Colonic mucosa (tissue), 4 donors: ENCODE measurements around the gene PTGES3L. TPM values are rescaled to one million over a fixed set of nuclear protein-coding genes. Genes with fewer than 3 reads are reported as not detected.

Experiments
- DNase-seq: peaks from one replicate; pipeline ENCODE4 v3.0.0-alpha.2; 2020
- H3K27ac ChIP-seq: fragments of 200-600 bp; one replicate; pipeline ENCODE4 v1.8.0; 2021
- H3K27me3 ChIP-seq: fragments of 200-600 bp; one replicate; pipeline ENCODE4 v1.8.0; 2021
- H3K36me3 ChIP-seq: fragments of 200-600 bp; one replicate; pipeline ENCODE4 v1.8.0; 2021
- H3K4me1 ChIP-seq: fragments of 200-600 bp; one replicate; pipeline ENCODE4 v1.8.0; 2021; ENCODE audit warnings: mild to moderate bottlenecking
- H3K4me3 ChIP-seq: fragments of 200-600 bp; one replicate; pipeline ENCODE4 v1.8.0; 2021
- H3K9ac ChIP-seq, 2 donors: one replicate each; pipeline ENCODE4 v1.7.0; 2013; ENCODE audit warnings: control low read depth in 2 of 2, low read depth in 2 of 2, low read length in 2 of 2
- H3K9me3 ChIP-seq: fragments of 200-600 bp; one replicate; pipeline ENCODE4 v1.8.0; 2021
- CTCF ChIP-seq: fragments of 200-600 bp; IDR thresholded peaks from one replicate; pipeline ENCODE4 v1.8.0; 2022; ENCODE audit warnings: antibody characterized with exemption, mild to moderate bottlenecking
- intact Hi-C: fragments of 100-400 bp; cut with DNase I; formaldehyde crosslinking; loops from one replicate; pipeline ENCODE4 v1.14.1; 2022
- total RNA-seq, 2 donors: library from RNA; stranded (reverse); fragmentation: NEBNext Ultra II Directional in 1 of 2; extraction: Animal tissue kit (Norgen Biotek cat#: 25700) in 1 of 2; gene quantifications; one replicate each; pipeline ENCODE4 v1.2.1, GENCODE V29; 2021
- donor health status: healthy.
- donor health status: DM: no; HTN: no; CAD: no.
- donor health status: DM: no; HTN: no; CAD: no.

PTGES3L gene
- total RNA-seq, 2 donors from 2014 or later, result 1.5 to 2.4 TPM

GRCh38 chr17:43020789-43021740 is 41.2 kb upstream of the PTGES3L start:
- Histone ChIP-seq H3K4me1 (no peaks in the 10 kb centered on the region), H3K9ac (peak overlapping the region; percentile 90 to 97), H3K9me3 (no peaks in the 10 kb centered on the region), H3K4me3 (peak overlapping the region; percentile 99), H3K36me3 (no peaks in the 10 kb centered on the region), H3K27me3 (no peaks in the 10 kb centered on the region), H3K27ac (peak overlapping the region; percentile 83)
- intact Hi-C loops, result loop anchor here (10.0 kb wide), 2 partner anchors 294 to 324 kb away; no protein-coding TSS in a partner anchor
- TF ChIP-seq CTCF, result no peak
- peak; percentile 69 for DNase-seq

GRCh38 chr17:43020030-43020621 is 40.2 kb upstream of the PTGES3L start:
- intact Hi-C loops, result loop anchor here (10.0 kb wide), 2 partner anchors 295 to 325 kb away; no protein-coding TSS in a partner anchor
- Histone ChIP-seq H3K9me3 (no peaks in the 10 kb centered on the region), H3K9ac (peak overlapping the region in 1 of 2 donors; percentile 51), H3K4me3 (no peak overlapping the region), H3K4me1 (no peaks in the 10 kb centered on the region), H3K36me3 (no peaks in the 10 kb centered on the region), H3K27me3 (no peaks in the 10 kb centered on the region), H3K27ac (peak overlapping the region; percentile 83)
- DNase-seq, result no peak
- no peak for TF ChIP-seq CTCF

GRCh38 chr17:43019418-43019817 is 39.5 kb upstream of the PTGES3L start:
- no peak for DNase-seq
- Histone ChIP-seq H3K4me1 (no peaks in the 10 kb centered on the region), H3K27ac (peak overlapping the region; percentile 83), H3K9me3 (no peaks in the 10 kb centered on the region), H3K9ac (peak overlapping the region in 1 of 2 donors; percentile 51), H3K27me3 (no peaks in the 10 kb centered on the region), H3K4me3 (no peak overlapping the region), H3K36me3 (no peaks in the 10 kb centered on the region)
- intact Hi-C loops, result no loop called here
- no peak for TF ChIP-seq CTCF

- DNase-seq, result no peak
- intact Hi-C loops, result no loop called here
- H3K9me3 ChIP-seq, result no peaks in the 10 kb centered on the region
Observed at GRCh38 chr17:43018932-43019331, 39.1 kb upstream of the PTGES3L start.

More at GRCh38 chr17:43018932-43019331, 39.1 kb upstream of the PTGES3L start:
- Histone ChIP-seq H3K27ac (peak overlapping the region; percentile 83), H3K4me3 (no peak overlapping the region), H3K4me1 (no peaks in the 10 kb centered on the region), H3K9ac (peak overlapping the region in 1 of 2 donors; percentile 26), H3K36me3 (no peaks in the 10 kb centered on the region), H3K27me3 (no peaks in the 10 kb centered on the region)
- TF ChIP-seq CTCF, result no peak
